C4-2B (cell line): ENCODE measurements around the gene PIWIL1.

Source experiments
- H3K27ac ChIP-seq: fragments of 450-650 bp; 2 replicates; pipeline ENCODE4 v1.5.1; 2017
- CTCF ChIP-seq: fragments of 450-650 bp; conservative IDR thresholded peaks from 2 replicates; pipeline ENCODE4 v1.5.1; 2017; ENCODE audit warnings: mild to moderate bottlenecking
- ZFX ChIP-seq: fragments of 450-650 bp; IDR thresholded peaks from 2 replicates; pipeline ENCODE4 v1.6.1; 2017

PIWIL1 gene

GRCh38 chr12:130347588-130347987 is 9.9 kb downstream of the PIWIL1 start:
- TF ChIP-seq ZFX, result no peak
- TF ChIP-seq CTCF, result no peak
- H3K27ac ChIP-seq, result no peak overlapping the region

- TF ChIP-seq CTCF (no peak), ZFX (no peak)
- H3K27ac ChIP-seq, result no peak overlapping the region
Observed at GRCh38 chr12:130350715-130351114, 13.0 kb downstream of the PIWIL1 start.

GRCh38 chr12:130351326-130351725 is 13.6 kb downstream of the PIWIL1 start:
- TF ChIP-seq CTCF (no peak), ZFX (no peak)
- no peak overlapping the region for H3K27ac ChIP-seq

GRCh38 chr12:130353081-130353480 is 15.4 kb downstream of the PIWIL1 start:
- TF ChIP-seq ZFX, result no peak
- TF ChIP-seq CTCF, result no peak
- no peak overlapping the region for H3K27ac ChIP-seq

- TF ChIP-seq ZFX, result no peak
- TF ChIP-seq CTCF, result no peak
- no peak overlapping the region for H3K27ac ChIP-seq
Observed at GRCh38 chr12:130354407-130354806, 16.7 kb downstream of the PIWIL1 start.

- TF ChIP-seq CTCF (no peak), ZFX (no peak)
Observed at GRCh38 chr12:130356222-130356621, 18.5 kb downstream of the PIWIL1 start.

GRCh38 chr12:130357241-130357640 is 19.6 kb downstream of the PIWIL1 start:
- no peak overlapping the region for H3K27ac ChIP-seq
- no peak for TF ChIP-seq ZFX
- TF ChIP-seq CTCF, result no peak

More at GRCh38 chr12:130356222-130356621, 18.5 kb downstream of the PIWIL1 start:
- no peak overlapping the region for H3K27ac ChIP-seq
